DMS153 treated with DMSO at 0.1 percent for 48 hours (cell line): ENCODE measurements around the gene ORMDL3.
"Not testable (repeated sequence)": the region's sequence is repeated elsewhere in the genome, so short reads cannot be mapped to it uniquely, and the experiment has no call there.

Experiments
- DNase-seq: peaks from one replicate; lab custom pipeline; 2025; ENCODE audit not compliant: unreplicated experiment; lab: John Stamatoyannopoulos, UW

Gene ORMDL3

GRCh38 chr17:39950871-39951348 is 23.5 kb upstream of the ORMDL3 start:
- DNase-seq, result no peak

- DNase-seq, result no peak
These were observed 21.6 kb upstream of the ORMDL3 start for GRCh38 chr17:39949028-39949427.

DNA sequence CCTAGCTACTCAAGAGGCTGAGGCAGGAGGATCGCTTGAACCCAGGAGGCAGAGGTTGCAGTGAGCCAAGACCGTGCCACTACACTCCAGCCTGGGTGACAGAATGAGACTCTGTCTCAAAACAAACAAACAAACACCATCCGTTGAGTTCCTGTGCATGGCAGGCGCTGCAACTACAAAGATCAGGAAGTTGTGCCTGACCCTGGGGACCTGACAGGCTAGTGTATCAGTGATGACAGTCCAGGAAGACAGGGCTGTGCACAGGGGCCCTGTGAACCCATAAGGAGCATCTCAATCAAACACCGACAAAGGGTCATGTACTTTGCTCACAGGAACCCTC is 21.1 kb upstream of the ORMDL3 start:
- not testable (repeated sequence) for DNase-seq

DNA sequence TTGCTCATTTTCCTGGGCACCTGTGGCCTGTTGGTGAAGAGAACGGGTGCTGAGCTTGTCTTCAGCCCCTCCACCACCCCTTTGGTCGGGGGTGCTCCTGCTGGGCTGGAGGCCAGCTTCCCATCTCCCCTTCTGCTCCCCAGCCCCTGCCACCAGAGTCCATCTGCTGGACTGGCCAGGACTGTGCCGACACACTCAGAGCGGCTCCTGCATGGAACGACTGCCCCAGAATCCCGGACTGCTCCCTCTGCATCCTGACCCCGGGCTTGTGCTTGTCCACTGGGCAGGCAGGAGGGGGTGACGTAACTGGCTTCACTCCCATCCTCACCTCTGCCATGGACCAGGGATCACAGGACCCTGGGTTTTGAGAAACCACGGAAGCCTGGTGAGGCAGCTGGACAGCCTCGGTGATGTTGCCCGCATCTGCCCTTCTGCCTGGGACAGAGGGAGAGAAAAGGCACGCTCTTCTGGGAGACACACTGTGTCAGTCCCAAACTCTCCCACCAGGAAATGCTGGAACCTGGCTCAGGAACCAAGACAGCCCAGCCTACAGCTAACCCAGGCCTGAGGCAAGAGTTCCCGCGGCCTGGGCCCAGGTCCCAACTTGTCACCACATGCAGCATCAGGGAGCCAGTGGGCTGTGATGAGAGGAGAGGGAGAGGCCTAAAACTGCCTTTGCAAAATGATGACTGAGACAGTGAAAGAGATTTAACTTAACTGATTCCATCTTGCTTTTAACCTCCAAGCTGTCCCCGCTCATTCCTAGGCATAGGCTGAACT is 19.3 kb upstream of the ORMDL3 start:
- DNase-seq, result no peak

DNA sequence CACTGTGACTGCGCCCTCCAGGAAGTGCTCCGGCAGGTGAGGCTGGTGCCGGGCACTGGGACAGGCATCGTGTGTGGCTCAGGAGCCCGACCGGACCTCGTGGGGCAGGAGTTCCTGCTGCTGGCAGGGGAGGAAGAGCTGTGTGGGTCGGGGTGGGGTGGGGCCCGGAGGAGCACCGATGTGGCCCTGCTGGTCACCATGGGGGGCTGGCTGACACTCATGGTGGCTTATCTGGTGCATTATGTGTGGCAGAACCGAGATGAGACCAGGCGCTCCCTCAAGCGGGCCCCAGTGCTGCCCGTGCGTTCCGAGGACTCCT is 17.0 kb upstream of the ORMDL3 start:
- no peak for DNase-seq

- no peak for DNase-seq
These were observed 16.4 kb upstream of the ORMDL3 start for GRCh38 chr17:39943702-39944392.

DNA sequence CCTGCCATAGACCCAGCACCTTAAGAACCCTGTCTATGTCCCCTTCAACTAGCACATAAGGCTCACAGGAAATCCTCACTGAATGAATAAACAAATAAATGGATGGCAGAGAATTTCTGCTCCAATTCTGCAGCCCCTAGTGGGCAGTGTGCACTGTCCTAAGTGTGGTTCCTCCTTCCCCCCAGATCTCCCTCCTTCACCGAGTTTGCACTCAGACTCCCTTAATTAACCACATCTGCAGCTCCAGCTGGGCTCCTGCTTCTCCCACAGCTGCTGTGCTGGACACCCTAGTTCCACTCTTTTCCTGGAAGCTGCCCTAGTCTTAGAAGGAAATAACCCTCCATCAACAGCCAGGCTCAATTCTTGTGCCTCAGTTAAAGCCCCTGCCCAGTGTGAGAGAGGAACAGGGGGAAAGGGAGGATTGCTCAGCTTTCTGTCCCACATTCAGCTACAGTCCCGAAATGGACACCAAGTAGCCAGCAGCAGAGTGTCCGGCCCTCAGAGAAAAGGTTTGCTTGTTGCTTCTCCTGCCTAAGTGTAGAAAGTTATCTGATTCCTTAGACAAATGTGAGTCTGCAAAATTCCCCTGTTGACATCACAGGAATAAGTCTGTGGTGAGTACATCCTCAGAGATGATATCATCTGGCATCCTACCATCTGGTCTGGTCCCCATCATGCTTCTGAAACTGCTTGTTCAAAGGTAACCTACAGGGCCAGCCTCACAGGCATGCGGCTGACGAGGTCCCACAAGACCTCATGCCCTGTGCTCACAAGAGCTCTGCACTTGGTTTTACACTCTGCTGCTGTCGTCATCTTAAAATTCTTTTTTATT is 12.4 kb upstream of the ORMDL3 start:
- no peak for DNase-seq

GRCh38 chr17:39939106-39939505 is 11.7 kb upstream of the ORMDL3 start:
- no peak for DNase-seq

DNA sequence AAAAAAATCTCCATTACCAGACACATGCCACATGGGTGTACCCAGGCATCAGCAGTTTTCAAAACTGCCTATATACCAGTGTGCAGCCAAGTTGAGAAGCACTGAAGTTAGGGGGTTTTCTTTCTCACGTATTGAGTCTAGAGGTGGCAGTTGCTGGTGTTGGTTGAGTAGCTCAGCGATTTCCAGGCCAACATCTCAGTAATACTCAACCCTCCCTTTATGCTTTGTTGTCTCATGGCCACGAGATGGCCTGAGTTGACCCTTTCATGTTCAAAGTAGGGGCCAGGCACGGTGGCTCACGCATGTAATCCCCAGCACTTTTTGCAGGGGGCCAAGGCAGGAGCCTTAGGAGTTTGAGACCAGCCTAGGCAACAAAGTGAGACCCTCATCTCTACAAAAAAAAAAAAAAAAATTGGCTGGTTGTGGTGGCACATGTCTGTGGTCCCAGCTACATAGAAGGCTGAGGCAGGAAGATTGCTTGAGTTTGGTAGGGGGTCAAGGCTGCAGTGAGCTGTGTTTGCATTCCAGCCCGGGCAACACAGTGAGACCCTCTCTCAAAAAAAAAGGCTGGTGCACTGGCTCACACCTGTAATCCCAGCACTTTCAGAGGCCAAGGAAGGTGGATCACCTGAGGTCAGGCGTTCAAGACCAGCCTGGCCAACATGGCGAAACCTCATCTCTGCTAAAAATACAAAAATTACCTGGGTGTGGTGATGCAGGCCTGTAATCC is 10.9 kb upstream of the ORMDL3 start:
- DNase-seq, result no peak

GRCh38 chr17:39937447-39937846 is 10.0 kb upstream of the ORMDL3 start:
- DNase-seq, result no peak

- no peak for DNase-seq
These were observed 8.5 kb upstream of the ORMDL3 start for GRCh38 chr17:39935909-39936308.

GRCh38 chr17:39934324-39934723 is 6.9 kb upstream of the ORMDL3 start:
- DNase-seq, result no peak

GRCh38 chr17:39933912-39934311 is 6.5 kb upstream of the ORMDL3 start:
- no peak for DNase-seq

DNA sequence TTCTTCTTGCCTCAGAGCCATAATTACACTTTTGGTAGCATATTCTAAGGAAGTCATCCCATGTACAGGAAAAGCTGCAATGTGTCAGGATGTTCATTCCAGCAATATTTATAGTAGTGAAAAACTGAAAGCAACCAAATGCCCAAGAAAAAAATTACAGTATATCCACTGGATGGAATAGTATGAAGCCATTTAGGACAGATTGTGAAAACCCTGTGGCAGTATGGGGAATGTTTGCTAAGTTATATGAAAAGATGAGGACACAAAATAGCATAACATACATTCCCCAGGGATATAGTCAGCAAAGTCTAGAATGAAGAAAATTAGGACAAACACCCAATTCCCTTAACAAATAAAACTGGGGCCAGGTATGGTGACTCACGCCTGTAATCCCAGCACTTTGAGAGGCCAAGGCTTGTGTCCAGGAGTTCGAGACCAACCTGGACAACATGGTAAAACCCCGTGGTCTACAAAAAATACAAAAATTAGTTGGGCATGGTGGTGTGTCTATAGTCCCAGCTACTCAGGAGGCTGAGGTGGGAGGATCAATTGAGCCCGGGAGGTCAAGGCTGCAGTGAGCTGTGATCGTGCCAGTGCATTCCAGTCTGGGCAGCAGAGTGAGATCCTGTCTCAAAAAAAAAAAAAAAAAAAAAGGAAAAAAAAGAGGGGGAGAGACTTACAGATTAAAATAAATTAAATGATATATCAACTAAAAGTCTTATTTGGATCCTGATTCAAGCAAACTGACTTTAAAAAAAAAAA is 2.4 kb upstream of the ORMDL3 start:
- DNase-seq, result no peak

DNA sequence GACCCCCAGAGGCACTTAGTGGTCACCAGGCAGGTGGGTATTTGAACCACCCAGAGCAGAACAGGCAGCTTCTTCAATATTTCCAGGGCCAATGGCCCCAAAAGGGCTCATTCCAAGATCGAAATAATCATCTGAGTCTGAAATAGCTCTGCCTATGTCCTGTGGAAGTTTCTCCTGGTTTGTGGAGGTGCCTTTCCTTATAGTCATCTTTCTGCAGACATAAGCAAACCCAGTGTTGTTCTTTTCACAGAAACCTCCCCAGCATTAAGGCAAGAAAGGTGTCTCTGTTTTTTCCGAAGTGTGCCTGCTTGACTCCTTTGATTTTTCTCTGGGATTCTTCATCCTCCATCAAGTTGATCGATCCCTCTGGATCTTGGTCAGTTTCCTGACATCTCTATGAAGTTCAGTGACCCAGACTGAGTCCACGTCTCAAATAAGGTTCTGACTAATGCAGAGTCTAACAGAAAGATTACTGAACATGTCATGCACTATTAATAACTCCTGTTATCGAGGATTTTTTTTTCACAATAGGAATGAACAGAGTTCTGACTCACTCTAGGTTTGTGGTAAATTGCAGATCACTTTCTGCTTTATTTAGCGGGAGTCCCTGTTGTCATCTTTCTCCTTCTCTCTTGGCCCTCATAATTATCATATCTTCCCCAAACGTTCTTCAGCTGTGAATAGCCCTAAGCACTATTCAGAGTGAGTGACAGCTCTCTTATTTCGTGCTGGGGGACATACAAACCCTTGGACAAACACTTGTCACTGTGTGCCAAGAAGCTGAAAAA is 1.7 kb upstream of the ORMDL3 start:
- no peak for DNase-seq

DNA sequence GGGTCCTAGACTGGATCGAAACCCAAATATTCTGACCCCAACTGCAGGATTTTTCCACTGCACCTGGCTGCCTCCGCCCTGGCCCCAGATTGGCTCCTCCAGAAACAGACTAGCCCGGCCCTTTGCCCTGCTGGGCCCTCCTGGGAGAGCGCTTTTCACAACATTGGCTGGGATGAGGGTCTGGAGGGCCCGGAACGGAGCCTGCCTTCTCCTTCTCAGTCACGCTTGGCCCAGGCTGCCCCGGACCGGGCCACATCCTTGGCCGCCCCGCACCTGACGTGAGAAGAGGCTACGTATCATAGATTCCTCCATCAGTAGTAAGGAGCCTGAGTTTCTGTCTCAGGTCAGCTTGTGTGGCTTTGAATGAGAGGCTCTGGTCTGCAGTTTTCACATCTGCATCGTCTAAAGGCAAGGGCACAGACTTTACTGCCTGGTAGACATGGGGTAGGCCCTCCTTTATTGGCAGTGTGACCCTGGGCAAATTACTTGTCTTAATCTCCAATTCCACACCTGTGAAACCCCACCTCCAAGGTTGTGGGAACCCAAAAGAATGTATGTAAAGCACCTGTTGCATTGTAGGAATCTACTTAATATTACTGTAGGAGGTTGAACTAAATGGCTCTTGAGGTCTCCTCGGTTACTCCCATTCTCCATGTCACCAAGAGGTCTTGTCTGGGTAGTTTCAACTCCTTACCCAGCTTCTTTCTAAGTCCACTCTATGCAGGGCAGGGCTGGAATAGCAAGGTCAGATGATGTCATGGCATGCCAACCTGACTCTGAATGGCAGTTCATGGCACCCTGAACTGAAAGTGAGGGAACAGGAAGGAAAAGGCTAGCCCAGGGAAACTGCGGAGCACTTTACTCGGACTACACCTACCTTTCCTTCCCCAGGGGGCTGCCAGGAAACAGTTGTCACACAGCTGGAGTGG is 792 bp upstream of the ORMDL3 start:
- DNase-seq, result no peak

DNA sequence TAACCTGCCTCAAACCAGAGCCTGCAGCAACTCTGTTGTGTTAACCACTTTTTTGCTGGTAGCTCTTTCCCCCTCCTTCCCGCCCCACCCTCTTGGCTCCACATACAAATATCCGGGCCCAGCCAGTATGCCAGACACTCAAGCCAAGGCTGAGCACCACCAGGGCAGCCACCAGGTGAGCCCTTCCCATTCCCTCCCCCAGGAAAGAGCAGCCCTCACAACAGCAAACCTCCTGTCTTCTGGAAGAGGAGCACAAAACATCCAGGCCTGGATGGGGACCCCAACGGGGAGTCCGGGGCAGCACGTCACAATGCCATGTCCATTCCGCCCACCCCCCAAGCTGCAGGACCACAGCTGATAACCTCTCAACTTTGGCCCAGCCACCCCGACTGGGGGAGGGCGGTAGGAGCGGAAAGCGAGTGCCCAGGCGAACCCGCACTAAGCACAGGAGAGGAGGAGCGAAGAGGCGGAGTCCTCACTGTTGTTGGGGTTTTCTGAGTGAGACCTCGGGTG is 757 bp downstream of the ORMDL3 start:
- DNase-seq, result no peak

- no peak for DNase-seq
These were observed 1.2 kb downstream of the ORMDL3 start for GRCh38 chr17:39926135-39926587.
